NB4 (cell line): ENCODE results near the gene LIN37.

Experiments used
- CTCF ChIP-seq: IDR thresholded peaks from one replicate; pipeline ENCODE4 v1.5.1; 2012; ENCODE audit warnings: low read depth, low read length
- MAX ChIP-seq: IDR thresholded peaks from 2 replicates; pipeline ENCODE4 v1.6.1; 2011; ENCODE audit warnings: low read depth, low read length
- MYC ChIP-seq: IDR thresholded peaks from 2 replicates; pipeline ENCODE4 v1.6.1; 2011; ENCODE audit warnings: low read depth, low read length
- POLR2A ChIP-seq: IDR thresholded peaks from 2 replicates; pipeline ENCODE4 v1.6.1; 2011; ENCODE audit warnings: mild to moderate bottlenecking; ENCODE audit not compliant: insufficient read length; ENCODE audit errors: extremely low read depth

- TF ChIP-seq CTCF, result no peak
- TF ChIP-seq MAX, result no peak
- TF ChIP-seq POLR2A, result no peak
- TF ChIP-seq MYC, result no peak
Measured at GRCh38 chr19:35724560-35724959, 23.8 kb upstream of the LIN37 start.
